Fibroblast of lung (primary cell): ENCODE measurements around the gene RUNX2. TPM values are rescaled to one million over a fixed set of nuclear protein-coding genes. Genes with fewer than 3 reads are reported as not detected.

Experiments used
- DNase-seq, 2 donors: peaks; one replicate each; pipeline versions ENCODE4 v3.0.0 to v3.0.0-alpha.2; 2010; ENCODE audit warnings: low read depth in 2 of 2
- H2AFZ ChIP-seq: 2 replicates; pipeline ENCODE4 v1.5.1; 2012; ENCODE audit warnings: low read length, control low read depth, inconsistent platforms
- H3K27ac ChIP-seq: 2 replicates; pipeline ENCODE4 v1.5.1; 2011; ENCODE audit warnings: low read length, control low read depth; ENCODE audit not compliant: insufficient read depth
- H3K27me3 ChIP-seq: 2 replicates; pipeline ENCODE4 v1.5.1; 2011; ENCODE audit warnings: mild to moderate bottlenecking, low read length; ENCODE audit not compliant: control insufficient read depth, insufficient read depth
- H3K36me3 ChIP-seq: 2 replicates; pipeline ENCODE4 v1.5.1; 2011; ENCODE audit warnings: low read length; ENCODE audit not compliant: control insufficient read depth, insufficient read depth
- H3K4me1 ChIP-seq: 2 replicates; pipeline ENCODE4 v1.5.1; 2011; ENCODE audit warnings: low read length; ENCODE audit not compliant: control insufficient read depth, insufficient read depth; ENCODE audit errors: extremely low read depth
- H3K4me2 ChIP-seq: 2 replicates; pipeline ENCODE4 v1.5.1; 2011; ENCODE audit warnings: low read length, control low read depth; ENCODE audit not compliant: insufficient read depth; ENCODE audit errors: extremely low read depth
- H3K4me3 ChIP-seq, 4 experiments: fragments of 200-600 bp in 1 of 4; sonication (generic) in 1 of 4; replicated peaks in 1 of 4; 2 replicates each; pipeline ENCODE4 v1.5.1; 2011 to 2016; ENCODE audit warnings: low read length in 4 of 4, low read depth in 3 of 4, mild to moderate bottlenecking in 3 of 4, control low read depth in 2 of 4, inconsistent platforms in 1 of 4, mixed read lengths in 1 of 4; ENCODE audit not compliant: insufficient read depth in 1 of 4; ENCODE audit errors: control extremely low read depth in 1 of 4
- H3K79me2 ChIP-seq: 2 replicates; pipeline ENCODE4 v1.5.1; 2012; ENCODE audit warnings: mild to moderate bottlenecking, low read length, inconsistent platforms; ENCODE audit not compliant: control insufficient read depth, insufficient read depth
- H3K9ac ChIP-seq: 2 replicates; pipeline ENCODE4 v1.5.1; 2011; ENCODE audit warnings: mild to moderate bottlenecking, low read length, control low read depth; ENCODE audit not compliant: insufficient read depth
- H3K9me3 ChIP-seq: 2 replicates; pipeline ENCODE4 v1.5.1; 2012; ENCODE audit warnings: low read depth, low read length; ENCODE audit not compliant: control insufficient read depth, insufficient read depth
- H4K20me1 ChIP-seq: 2 replicates; pipeline ENCODE4 v1.5.1; 2011; ENCODE audit warnings: low read length; ENCODE audit not compliant: control insufficient read depth, insufficient read depth; ENCODE audit errors: extremely low read depth
- EZH2 ChIP-seq: IDR thresholded peaks from 2 replicates; pipeline ENCODE4 v1.5.1; 2012; ENCODE audit warnings: low read length, control low read depth, mild to moderate bottlenecking; ENCODE audit errors: missing control alignments
- polyA plus RNA-seq, 2 donors: library from polyadenylated mRNA; depleted of rRNA in 1 of 2; stranded (reverse) in 1 of 2; unstranded in 1 of 2; fragments of >200 nt; gene quantifications; 2 replicates each; pipeline ENCODE4 v1.2.1, GENCODE V29; 2011 to 2012; ENCODE audit warnings: missing spikeins in 1 of 2
- total RNA-seq: library from RNA; depleted of rRNA; stranded (reverse); fragments of >200 nt; gene quantifications from 2 replicates; pipeline ENCODE4 v1.2.1, GENCODE V29; 2014
- TF ChIP-seq, protein P1 (sequence below), 2 donors: IDR thresholded peaks in 1 of 2; conservative IDR thresholded peaks in 1 of 2; 1 replicate in 1 of 2; 2 replicates in 1 of 2; pipeline ENCODE4 v1.5.1; 2011 to 2012; ENCODE audit warnings: low read length in 2 of 2, control low read depth in 1 of 2, inconsistent platforms in 1 of 2, low read depth in 1 of 2, mild to moderate bottlenecking in 1 of 2

Gene RUNX2
- total and polyA plus RNA-seq, 2 donors (not counting 1 experiment from before 2014, with no cell fraction given), result 2.5 to 4.5 TPM

GRCh38 chr6:45457141-45457540 lies 129.0 kb downstream of the RUNX2 start:
- H3K4me2 ChIP-seq, result no peak overlapping the region
- no peak for DNase-seq
- TF ChIP-seq, protein P1, sequence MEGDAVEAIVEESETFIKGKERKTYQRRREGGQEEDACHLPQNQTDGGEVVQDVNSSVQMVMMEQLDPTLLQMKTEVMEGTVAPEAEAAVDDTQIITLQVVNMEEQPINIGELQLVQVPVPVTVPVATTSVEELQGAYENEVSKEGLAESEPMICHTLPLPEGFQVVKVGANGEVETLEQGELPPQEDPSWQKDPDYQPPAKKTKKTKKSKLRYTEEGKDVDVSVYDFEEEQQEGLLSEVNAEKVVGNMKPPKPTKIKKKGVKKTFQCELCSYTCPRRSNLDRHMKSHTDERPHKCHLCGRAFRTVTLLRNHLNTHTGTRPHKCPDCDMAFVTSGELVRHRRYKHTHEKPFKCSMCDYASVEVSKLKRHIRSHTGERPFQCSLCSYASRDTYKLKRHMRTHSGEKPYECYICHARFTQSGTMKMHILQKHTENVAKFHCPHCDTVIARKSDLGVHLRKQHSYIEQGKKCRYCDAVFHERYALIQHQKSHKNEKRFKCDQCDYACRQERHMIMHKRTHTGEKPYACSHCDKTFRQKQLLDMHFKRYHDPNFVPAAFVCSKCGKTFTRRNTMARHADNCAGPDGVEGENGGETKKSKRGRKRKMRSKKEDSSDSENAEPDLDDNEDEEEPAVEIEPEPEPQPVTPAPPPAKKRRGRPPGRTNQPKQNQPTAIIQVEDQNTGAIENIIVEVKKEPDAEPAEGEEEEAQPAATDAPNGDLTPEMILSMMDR (conservative IDR thresholded peaks at IDR 0.05 in 1 of 2, IDR thresholded peaks at IDR 0.05 in 1 of 2; ENCODE audit: low read depth in 1 of 2, low read length in 2 of 2), result no peak
- no peak for TF ChIP-seq EZH2
- peaks cover 8% of the 10 kb centered on the region for H3K4me1 ChIP-seq
- no peaks in the 10 kb centered on the region for H3K79me2 ChIP-seq
- no peaks in the 10 kb centered on the region for H3K27me3 ChIP-seq
- no peak overlapping the region for H2AFZ ChIP-seq
- H3K36me3 ChIP-seq, result no peaks in the 10 kb centered on the region
- H4K20me1 ChIP-seq, result no peaks in the 10 kb centered on the region
- H3K9ac ChIP-seq, result no peak overlapping the region
- H3K9me3 ChIP-seq, result no peaks in the 10 kb centered on the region
- H3K27ac ChIP-seq, result no peak overlapping the region
- H3K4me3 ChIP-seq, result no peak overlapping the region

- no peak overlapping the region for H3K4me2 ChIP-seq
- DNase-seq, result no peak
- no peak overlapping the region for H3K4me3 ChIP-seq
These were observed 130.5 kb downstream of the RUNX2 start for GRCh38 chr6:45458672-45459071.

GRCh38 chr6:45460166-45460565 lies 132.0 kb downstream of the RUNX2 start:
- Histone ChIP-seq H2AFZ (no peak overlapping the region), H3K27ac (no peak overlapping the region), H4K20me1 (no peaks in the 10 kb centered on the region), H3K9me3 (no peaks in the 10 kb centered on the region), H3K36me3 (no peaks in the 10 kb centered on the region), H3K79me2 (no peaks in the 10 kb centered on the region), H3K4me3 (no peak overlapping the region), H3K4me2 (no peak overlapping the region), H3K4me1 (no peaks in the 10 kb centered on the region), H3K9ac (no peak overlapping the region), H3K27me3 (no peaks in the 10 kb centered on the region)
- no peak for DNase-seq
- no peak for TF ChIP-seq EZH2
- TF ChIP-seq, protein P1 (conservative IDR thresholded peaks at IDR 0.05 in 1 of 2, IDR thresholded peaks at IDR 0.05 in 1 of 2; ENCODE audit: low read depth in 1 of 2, low read length in 2 of 2), result no peak

More at GRCh38 chr6:45458672-45459071, 130.5 kb downstream of the RUNX2 start:
- no peaks in the 10 kb centered on the region for H3K27me3 ChIP-seq
- no peaks in the 10 kb centered on the region for H4K20me1 ChIP-seq
- H3K9me3 ChIP-seq, result no peaks in the 10 kb centered on the region
- no peak for TF ChIP-seq EZH2
- TF ChIP-seq, protein P1 (conservative IDR thresholded peaks at IDR 0.05 in 1 of 2, IDR thresholded peaks at IDR 0.05 in 1 of 2; ENCODE audit: low read depth in 1 of 2, low read length in 2 of 2), result no peak
- H3K9ac ChIP-seq, result no peak overlapping the region
- H2AFZ ChIP-seq, result no peak overlapping the region
- H3K79me2 ChIP-seq, result no peaks in the 10 kb centered on the region
- no peaks in the 10 kb centered on the region for H3K36me3 ChIP-seq
- peaks cover 7% of the 10 kb centered on the region for H3K4me1 ChIP-seq
- no peak overlapping the region for H3K27ac ChIP-seq
